Mesenchymal stem cell (in vitro differentiated cells and primary cell): ENCODE measurements around the gene MSMO1.
A peak's percentile ranks its signal among the peaks of the same experiment; 100 is the strongest.

Source experiments
- DNase-seq: peaks from one replicate; pipeline ENCODE4 v3.0.0-alpha.2; 2013
- H2AFZ ChIP-seq: one replicate; pipeline ENCODE4 v1.6.1; 2013; ENCODE audit warnings: low read depth, mild to moderate bottlenecking, control low read depth, inconsistent platforms, low read length, moderate library complexity
- H2AK5ac ChIP-seq: 2 replicates; pipeline ENCODE4 v1.6.1; 2013; ENCODE audit warnings: low read length, moderate library complexity, mild to moderate bottlenecking, inconsistent platforms; ENCODE audit not compliant: severe bottlenecking
- H2BK120ac ChIP-seq: one replicate; pipeline ENCODE4 v1.6.1; 2013; ENCODE audit warnings: low read depth, mild to moderate bottlenecking, inconsistent platforms, low read length, moderate library complexity
- H2BK12ac ChIP-seq, 2 experiments: one replicate each; pipeline ENCODE4 v1.6.1; 2013; ENCODE audit warnings: inconsistent platforms in 2 of 2, low read length in 2 of 2, mild to moderate bottlenecking in 2 of 2, moderate library complexity in 2 of 2, control low read depth in 1 of 2
- H2BK15ac ChIP-seq: one replicate; pipeline ENCODE4 v1.6.1; 2013; ENCODE audit warnings: mild to moderate bottlenecking, low read depth, inconsistent platforms; ENCODE audit not compliant: poor library complexity, severe bottlenecking
- H2BK5ac ChIP-seq: 2 replicates; pipeline ENCODE4 v1.6.1; 2013; ENCODE audit warnings: low read depth, mild to moderate bottlenecking, low read length, control low read depth, inconsistent platforms; ENCODE audit not compliant: poor library complexity, severe bottlenecking
- H3K14ac ChIP-seq, 2 experiments: one replicate each; pipeline ENCODE4 v1.6.1; 2013; ENCODE audit warnings: inconsistent platforms in 2 of 2, low read length in 2 of 2, control low read depth in 1 of 2, mild to moderate bottlenecking in 1 of 2, moderate library complexity in 1 of 2
- H3K18ac ChIP-seq, 2 experiments: one replicate each; pipeline ENCODE4 v1.6.1; 2013; ENCODE audit warnings: inconsistent platforms in 2 of 2, low read length in 2 of 2, control low read depth in 1 of 2, low read depth in 1 of 2, mild to moderate bottlenecking in 1 of 2
- H3K23ac ChIP-seq, 2 experiments: one replicate each; pipeline ENCODE4 v1.6.1; 2013; ENCODE audit warnings: inconsistent platforms in 2 of 2, low read length in 2 of 2, mild to moderate bottlenecking in 2 of 2, moderate library complexity in 2 of 2, control low read depth in 1 of 2
- H3K27ac ChIP-seq: 2 replicates; pipeline ENCODE4 v1.5.1; 2013; ENCODE audit warnings: mild to moderate bottlenecking, moderate library complexity, low read length, control low read depth, inconsistent platforms; ENCODE audit not compliant: poor library complexity, severe bottlenecking
- H3K27me3 ChIP-seq, 2 experiments: 2 replicates each; pipeline versions ENCODE4 v1.6.1 to v1.7.0; 2013; ENCODE audit warnings: low read length in 2 of 2, mild to moderate bottlenecking in 2 of 2, moderate library complexity in 2 of 2, control low read depth in 1 of 2, inconsistent platforms in 1 of 2; ENCODE audit not compliant: control insufficient read depth in 1 of 2, insufficient read depth in 1 of 2
- H3K36me3 ChIP-seq, 2 experiments: 2 replicates each; pipeline versions ENCODE4 v1.6.1 to v1.7.0; 2013; ENCODE audit warnings: low read length in 2 of 2, control low read depth in 1 of 2, inconsistent platforms in 1 of 2, low read depth in 1 of 2, mild to moderate bottlenecking in 1 of 2; ENCODE audit not compliant: insufficient read depth in 2 of 2, control insufficient read depth in 1 of 2
- H3K4ac ChIP-seq, 2 experiments: one replicate each; pipeline ENCODE4 v1.6.1; 2013; ENCODE audit warnings: inconsistent platforms in 2 of 2, low read length in 2 of 2, mild to moderate bottlenecking in 2 of 2, moderate library complexity in 2 of 2, control low read depth in 1 of 2, low read depth in 1 of 2
- H3K4me1 ChIP-seq: 2 replicates; pipeline ENCODE4 v1.6.1; 2013; ENCODE audit warnings: low read depth, low read length, control low read depth; ENCODE audit not compliant: control insufficient read depth, insufficient read depth
- H3K4me2 ChIP-seq: 2 replicates; pipeline ENCODE4 v1.6.1; 2013; ENCODE audit warnings: low read length, mild to moderate bottlenecking, inconsistent platforms; ENCODE audit not compliant: poor library complexity, severe bottlenecking
- H3K4me3 ChIP-seq, 2 experiments: 2 replicates each; pipeline versions ENCODE4 v1.5.1 to v1.7.0; 2013; ENCODE audit warnings: low read length in 2 of 2, mild to moderate bottlenecking in 2 of 2, control low read depth in 1 of 2, low read depth in 1 of 2; ENCODE audit not compliant: insufficient read depth in 1 of 2
- H3K79me1 ChIP-seq: replicated peaks from 2 replicates; pipeline ENCODE4 v1.6.1; 2013; ENCODE audit warnings: mild to moderate bottlenecking, control low read depth, low read length, inconsistent platforms; ENCODE audit not compliant: poor library complexity, severe bottlenecking
- H3K9ac ChIP-seq: 2 replicates; pipeline ENCODE4 v1.7.0; 2013; ENCODE audit warnings: mild to moderate bottlenecking, low read length, moderate library complexity
- H3K9me3 ChIP-seq: 2 replicates; pipeline ENCODE4 v1.7.0; 2013; ENCODE audit warnings: mild to moderate bottlenecking, low read length; ENCODE audit not compliant: control insufficient read depth
- H4K8ac ChIP-seq: one replicate; pipeline ENCODE4 v1.6.1; 2013; ENCODE audit warnings: inconsistent platforms, mild to moderate bottlenecking, low read length, moderate library complexity
- H4K91ac ChIP-seq: one replicate; pipeline ENCODE4 v1.6.1; 2013; ENCODE audit warnings: mild to moderate bottlenecking, low read length, inconsistent platforms
- WGBS: methylation state at CpG from one replicate; pipeline ENCODE4 v1.1.7; 2013; ENCODE audit warnings: mixed read lengths; 5-methylcytosine and 5-hydroxymethylcytosine counted together

MSMO1 gene

DNA sequence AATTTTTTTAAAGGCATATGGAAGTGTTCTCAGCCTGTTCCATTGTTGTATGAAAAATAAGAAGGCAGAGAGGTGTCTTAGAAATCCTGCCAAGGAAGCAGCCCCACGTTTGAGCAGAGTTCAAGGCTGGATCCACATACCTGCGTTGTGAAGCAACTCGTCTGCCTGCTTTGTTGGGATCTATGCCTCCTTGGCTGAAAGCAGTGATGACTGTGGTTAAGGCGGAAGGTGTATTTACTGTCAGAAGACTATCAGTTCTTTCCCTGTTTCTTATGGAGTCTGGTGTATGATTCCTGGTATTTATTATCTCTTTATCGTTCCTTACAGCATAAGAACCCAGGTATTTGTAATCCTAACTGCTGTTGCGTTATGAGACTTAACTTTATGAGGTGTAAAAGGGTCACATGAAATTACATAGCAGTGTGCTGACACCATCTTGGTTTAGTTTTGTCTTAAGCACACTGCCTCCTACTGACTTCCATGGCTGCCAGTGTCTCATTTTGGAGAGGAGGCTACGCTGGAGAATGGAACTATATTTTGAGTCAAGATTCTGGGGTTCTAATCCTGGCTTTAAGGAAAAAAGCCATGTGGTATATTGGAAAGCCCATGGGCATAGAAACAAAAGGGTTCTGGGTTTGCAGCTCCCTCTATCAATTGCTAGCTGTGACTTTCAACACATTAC is 3.1 kb upstream of the MSMO1 start:
- Histone ChIP-seq H3K23ac (no peak overlapping the region), H3K79me1 (peaks cover 3% of the 10 kb centered on the region), H3K4ac (no peak overlapping the region), H3K27me3 (no peaks in the 10 kb centered on the region), H3K4me1 (peaks cover 3% of the 10 kb centered on the region), H3K4me2 (no peak overlapping the region), H3K9me3 (no peaks in the 10 kb centered on the region), H2AFZ (no peak overlapping the region), H2BK12ac (no peak overlapping the region), H3K27ac (no peak overlapping the region), H4K91ac (peak overlapping the region; percentile 84), H2BK15ac (no peak overlapping the region), H2BK5ac (no peak overlapping the region), H3K9ac (no peak overlapping the region), H3K14ac (no peak overlapping the region), H2AK5ac (no peak overlapping the region), H3K4me3 (no peak overlapping the region), H3K36me3 (peaks cover 3 to 14% of the 10 kb centered on the region in 2 experiments), H4K8ac (peak overlapping the region; percentile 49), H2BK120ac (no peak overlapping the region), H3K18ac (no peak overlapping the region)
- no peak for DNase-seq
- WGBS, result 100% methylated on average over 6 of the region's 7 CpGs

DNA sequence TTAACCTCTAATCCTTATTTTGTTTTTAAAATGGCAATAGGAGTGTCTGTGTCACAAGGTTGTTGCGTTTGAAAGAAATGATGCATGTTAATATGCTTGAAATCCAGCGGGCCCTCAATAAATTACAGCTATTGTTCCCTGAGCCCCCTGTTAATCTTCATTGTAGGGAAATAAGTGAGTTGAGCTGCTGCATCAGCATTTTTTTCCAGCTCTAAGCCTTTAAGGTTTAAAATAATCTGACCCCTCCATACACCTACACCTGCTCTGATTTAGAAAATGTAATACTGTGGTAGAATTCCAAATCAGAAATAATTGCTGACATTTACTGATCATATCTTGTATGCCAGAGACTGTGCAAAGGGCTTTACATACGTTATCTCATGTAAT is 2.6 kb upstream of the MSMO1 start:
- no peak overlapping the region for H3K23ac ChIP-seq
- no peak overlapping the region for H4K91ac ChIP-seq
- H2AFZ ChIP-seq, result no peak overlapping the region
- no peak overlapping the region for H3K4me2 ChIP-seq
- peaks cover 5% of the 10 kb centered on the region for H3K4me1 ChIP-seq
- H3K27me3 ChIP-seq, result no peaks in the 10 kb centered on the region
- no peak overlapping the region for H3K4ac ChIP-seq
- H4K8ac ChIP-seq, result no peak overlapping the region
- H3K14ac ChIP-seq, result no peak overlapping the region
- no peak overlapping the region for H2AK5ac ChIP-seq
- no peak overlapping the region for H2BK5ac ChIP-seq
- no peak for DNase-seq
- H3K36me3 ChIP-seq, result peaks cover 3 to 13% of the 10 kb centered on the region in 2 experiments
- no peak overlapping the region for H3K4me3 ChIP-seq
- no peak overlapping the region for H3K27ac ChIP-seq
- H3K9ac ChIP-seq, result no peak overlapping the region
- no peak overlapping the region for H2BK15ac ChIP-seq
- no peak overlapping the region for H3K18ac ChIP-seq
- 100% methylated on average over 2 of the region's 3 CpGs for WGBS
- no peak overlapping the region for H2BK120ac ChIP-seq
- no peaks in the 10 kb centered on the region for H3K9me3 ChIP-seq
- no peak overlapping the region for H2BK12ac ChIP-seq
- peaks cover 3% of the 10 kb centered on the region for H3K79me1 ChIP-seq

DNA sequence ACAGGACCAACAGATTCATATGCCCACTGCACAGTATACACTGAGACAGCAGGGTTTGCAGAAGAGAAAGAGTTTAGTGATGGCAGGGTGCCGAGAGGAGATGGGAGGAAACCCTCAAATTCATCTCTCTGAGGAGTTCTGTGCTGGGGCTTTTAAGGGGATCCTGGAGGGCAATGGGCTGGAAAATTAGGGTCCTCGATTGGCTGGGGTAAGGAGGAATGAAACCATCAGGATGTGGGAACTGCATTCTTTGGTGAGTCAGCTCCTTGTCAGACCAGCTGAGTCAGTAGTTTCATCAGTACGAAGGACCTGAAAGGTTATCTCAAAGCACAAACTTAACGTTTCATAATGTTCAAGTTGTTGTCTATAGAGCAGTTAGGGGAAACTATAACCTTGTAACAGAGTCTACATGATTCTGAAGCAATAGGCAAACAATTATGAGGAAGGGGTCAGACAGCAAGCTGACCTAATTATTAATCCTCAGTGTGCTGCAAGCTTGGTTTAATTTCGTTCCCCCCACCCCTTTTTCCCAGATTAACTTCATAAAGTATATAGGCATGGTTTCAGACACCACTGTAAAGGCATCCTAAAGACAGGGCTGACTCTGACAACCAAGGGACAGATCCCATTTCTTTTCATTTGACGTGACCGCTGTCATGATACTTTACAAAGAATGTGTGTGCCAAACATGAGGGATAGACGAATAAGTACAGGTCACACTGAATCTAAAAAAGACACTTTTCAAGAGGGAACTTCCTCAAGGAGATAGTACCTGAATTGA is 1.5 kb upstream of the MSMO1 start:
- peak overlapping the region; percentile 22 to 98 for H2BK12ac ChIP-seq
- 38% methylated on average over 7 of the region's 8 CpGs for WGBS
- peak overlapping the region; percentile 23 for H2AK5ac ChIP-seq

DNA sequence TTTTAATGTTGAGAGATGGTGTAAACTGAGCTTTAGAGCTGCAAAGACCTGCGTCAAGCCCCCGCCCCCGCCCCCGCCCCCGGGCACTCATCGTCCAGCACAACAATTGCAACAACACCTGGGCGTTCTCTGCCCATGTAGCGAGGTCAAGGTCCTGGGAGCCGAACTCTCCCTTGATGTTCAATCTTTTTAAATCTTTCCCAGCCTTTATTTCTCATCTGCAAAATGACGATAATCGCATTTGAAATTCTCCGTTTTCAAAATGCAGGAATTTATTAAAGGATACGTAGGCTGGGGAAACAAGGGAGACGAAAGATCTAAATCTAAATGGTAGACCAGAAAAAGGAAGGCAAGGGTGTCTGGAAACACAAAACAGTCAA is 648 bp upstream of the MSMO1 start:
- Histone ChIP-seq H3K18ac (peak overlapping the region in 1 of 2 experiments; percentile 59), H3K9ac (peak overlapping the region; percentile 98), H3K4ac (peak overlapping the region in 1 of 2 experiments; percentile 76), H2BK15ac (no peak overlapping the region), H3K79me1 (peaks cover 3% of the 10 kb centered on the region), H2BK120ac (peak overlapping the region; percentile 42), H3K9me3 (no peaks in the 10 kb centered on the region), H4K8ac (no peak overlapping the region), H2BK5ac (no peak overlapping the region), H3K27me3 (no peaks in the 10 kb centered on the region), H3K4me1 (peaks cover 13% of the 10 kb centered on the region), H2AK5ac (no peak overlapping the region), H2BK12ac (peak overlapping the region in 1 of 2 experiments; percentile 59), H3K4me3 (peak overlapping the region in 1 of 2 experiments; percentile 99), H3K36me3 (peaks cover 10 to 26% of the 10 kb centered on the region in 2 experiments), H3K4me2 (peak overlapping the region; percentile 62), H2AFZ (no peak overlapping the region), H3K23ac (no peak overlapping the region), H3K27ac (peak overlapping the region; percentile 70), H3K14ac (no peak overlapping the region), H4K91ac (no peak overlapping the region)
- WGBS, result 0% methylated on average over 7 of the region's 14 CpGs
- DNase-seq, result no peak

More for the DNA sequence above, 1.5 kb upstream of the MSMO1 start:
- H3K18ac ChIP-seq, result peak overlapping the region; percentile 59 to 88
- H3K79me1 ChIP-seq, result peaks cover 3% of the 10 kb centered on the region
- no peak overlapping the region for H3K23ac ChIP-seq
- H4K91ac ChIP-seq, result peak overlapping the region; percentile 6
- peak overlapping the region; percentile 22 for H2BK120ac ChIP-seq
- DNase-seq, result peak; percentile 76
- H3K9me3 ChIP-seq, result no peaks in the 10 kb centered on the region
- H3K4me1 ChIP-seq, result peaks cover 10% of the 10 kb centered on the region
- H2AFZ ChIP-seq, result no peak overlapping the region
- H3K36me3 ChIP-seq, result peaks cover 7 to 21% of the 10 kb centered on the region in 2 experiments
- peak overlapping the region; percentile 98 for H3K9ac ChIP-seq
- no peak overlapping the region for H2BK5ac ChIP-seq
- H3K4me3 ChIP-seq, result peak overlapping the region in 1 of 2 experiments; percentile 99
- H3K4ac ChIP-seq, result peak overlapping the region; percentile 20 to 83
- H3K4me2 ChIP-seq, result peak overlapping the region; percentile 62
- H3K27ac ChIP-seq, result peak overlapping the region; percentile 65
- H4K8ac ChIP-seq, result peak overlapping the region; percentile 76
- H3K27me3 ChIP-seq, result no peaks in the 10 kb centered on the region
- H2BK15ac ChIP-seq, result peak overlapping the region; percentile 6
- peak overlapping the region in 1 of 2 experiments; percentile 53 for H3K14ac ChIP-seq
